WTC11 (cell line): Measurements from ENCODE around the gene SS18.

Experiments used
- CREB1 ChIP-seq: sonication (generic); formaldehyde crosslinking; IDR thresholded peaks from 2 replicates; pipeline ENCODE4 v1.8.0; 2023; ENCODE audit warnings: mild to moderate bottlenecking, missing genetic modification reagents
- KAT7 ChIP-seq: sonication (generic); formaldehyde crosslinking; IDR thresholded peaks from 2 replicates; pipeline ENCODE4 v1.8.1; 2023; ENCODE audit warnings: missing genetic modification reagents, mild to moderate bottlenecking, borderline replicate concordance
- MYBL2 ChIP-seq: sonication (generic); formaldehyde crosslinking; IDR thresholded peaks from 2 replicates; pipeline ENCODE4 v1.8.1; 2023; ENCODE audit warnings: mild to moderate bottlenecking, moderate library complexity, missing genetic modification reagents
- PRRX2 ChIP-seq: fragments of 250-450 bp; sonication (Bioruptor Pico); IDR thresholded peaks from 2 replicates; pipeline ENCODE4 v1.8.0; 2021; ENCODE audit warnings: mild to moderate bottlenecking
- TP53 ChIP-seq: sonication (generic); formaldehyde crosslinking; IDR thresholded peaks from 2 replicates; pipeline ENCODE4 v1.8.1; 2023; ENCODE audit warnings: mild to moderate bottlenecking, missing genetic modification reagents
- ZNF396 ChIP-seq: fragments of 250-450 bp; sonication (Bioruptor Pico); IDR thresholded peaks from 2 replicates; pipeline ENCODE4 v1.8.0; 2021; ENCODE audit warnings: mild to moderate bottlenecking, moderate library complexity, borderline replicate concordance
- TF ChIP-seq, protein P1 (sequence below): fragments of 250-450 bp; sonication (Bioruptor Pico); IDR thresholded peaks from 2 replicates; pipeline ENCODE4 v1.9.0; 2021; ENCODE audit warnings: mild to moderate bottlenecking
- TF ChIP-seq, protein P2 (sequence below): fragments of 200-600 bp; IDR thresholded peaks from 2 replicates; pipeline ENCODE4 v1.8.0; 2022; ENCODE audit warnings: antibody characterized with exemption

DNA sequence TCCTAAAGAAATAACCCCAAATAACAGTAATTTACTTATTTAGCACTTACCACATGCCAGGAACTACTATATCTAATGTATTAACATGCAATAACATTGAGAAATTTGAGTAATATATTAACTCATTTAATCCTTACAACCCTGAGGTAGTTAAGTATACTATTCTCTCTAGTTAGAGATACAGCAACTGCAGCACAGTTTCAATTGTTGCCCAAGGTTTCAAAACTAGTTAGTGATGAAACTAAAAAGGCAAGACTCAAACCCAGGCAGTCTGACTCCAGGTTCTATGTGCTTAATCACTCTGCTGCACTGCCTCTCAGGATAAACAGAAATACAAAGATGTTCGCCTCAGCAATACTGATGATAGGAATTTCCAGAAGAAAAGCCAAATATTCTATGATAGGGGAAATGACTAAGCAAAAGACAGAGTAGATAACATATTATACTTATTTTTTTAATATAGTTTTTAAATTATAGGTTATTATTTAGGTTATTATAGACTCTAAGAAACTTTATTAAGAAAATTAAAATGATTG lies 88.0 kb downstream of the SS18 start:
- no peak for TF ChIP-seq MYBL2 (CRISPR knock-in tag)
- no peak for TF ChIP-seq PRRX2 (CRISPR knock-in tag)
- TF ChIP-seq, protein P1, sequence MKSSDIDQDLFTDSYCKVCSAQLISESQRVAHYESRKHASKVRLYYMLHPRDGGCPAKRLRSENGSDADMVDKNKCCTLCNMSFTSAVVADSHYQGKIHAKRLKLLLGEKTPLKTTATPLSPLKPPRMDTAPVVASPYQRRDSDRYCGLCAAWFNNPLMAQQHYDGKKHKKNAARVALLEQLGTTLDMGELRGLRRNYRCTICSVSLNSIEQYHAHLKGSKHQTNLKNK (CRISPR knock-in tag) = no peak
- no peak for TF ChIP-seq KAT7 (CRISPR knock-in tag)
- TF ChIP-seq, protein P2, sequence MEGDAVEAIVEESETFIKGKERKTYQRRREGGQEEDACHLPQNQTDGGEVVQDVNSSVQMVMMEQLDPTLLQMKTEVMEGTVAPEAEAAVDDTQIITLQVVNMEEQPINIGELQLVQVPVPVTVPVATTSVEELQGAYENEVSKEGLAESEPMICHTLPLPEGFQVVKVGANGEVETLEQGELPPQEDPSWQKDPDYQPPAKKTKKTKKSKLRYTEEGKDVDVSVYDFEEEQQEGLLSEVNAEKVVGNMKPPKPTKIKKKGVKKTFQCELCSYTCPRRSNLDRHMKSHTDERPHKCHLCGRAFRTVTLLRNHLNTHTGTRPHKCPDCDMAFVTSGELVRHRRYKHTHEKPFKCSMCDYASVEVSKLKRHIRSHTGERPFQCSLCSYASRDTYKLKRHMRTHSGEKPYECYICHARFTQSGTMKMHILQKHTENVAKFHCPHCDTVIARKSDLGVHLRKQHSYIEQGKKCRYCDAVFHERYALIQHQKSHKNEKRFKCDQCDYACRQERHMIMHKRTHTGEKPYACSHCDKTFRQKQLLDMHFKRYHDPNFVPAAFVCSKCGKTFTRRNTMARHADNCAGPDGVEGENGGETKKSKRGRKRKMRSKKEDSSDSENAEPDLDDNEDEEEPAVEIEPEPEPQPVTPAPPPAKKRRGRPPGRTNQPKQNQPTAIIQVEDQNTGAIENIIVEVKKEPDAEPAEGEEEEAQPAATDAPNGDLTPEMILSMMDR = no peak
- no peak for TF ChIP-seq TP53
- no peak for TF ChIP-seq CREB1 (CRISPR knock-in tag)
- no peak for TF ChIP-seq ZNF396 (CRISPR knock-in tag)
